MCF 10A (cell line): ENCODE results near the gene SLC46A1. TPM values are rescaled to one million over a fixed set of nuclear protein-coding genes. Genes with fewer than 3 reads are reported as not detected.

ENCODE experiments used
- BruUV-seq: library from RNA; stranded (reverse); fragments of 400-500 nt; replicated peaks from 2 replicates; lab custom pipeline; 2021; lab: Mats Ljungman, UMichigan
- CTCF ChIA-PET: fragments of 300-600 bp; sonication (Branson Sonifier 250); formaldehyde crosslinking; extraction: SDS; loops from one replicate; lab custom pipeline; 2021; ENCODE audit warnings: antibody characterized with exemption, inconsistent platforms; lab: Yijun Ruan, JAX
- POLR2A ChIA-PET: fragments of 300-600, 350-650 bp; sonication (Branson Sonifier 250); formaldehyde crosslinking; extraction: SDS; loops from one replicate; lab custom pipeline; 2020; ENCODE audit warnings: antibody characterized with exemption, inconsistent platforms; lab: Yijun Ruan, JAX
- DNase-seq: peaks from one replicate; pipeline ENCODE4 v3.0.0-alpha.2; 2018; ENCODE audit not compliant: unreplicated experiment
- H3K27ac Mint-ChIP-seq: one replicate; pipeline ENCODE4 v1.8.0; 2022; ENCODE audit warnings: mild to moderate bottlenecking, low read depth, mixed read lengths; ENCODE audit not compliant: unreplicated experiment
- H3K27me3 Mint-ChIP-seq: one replicate; pipeline ENCODE4 v1.8.0; 2022; ENCODE audit warnings: mixed read lengths; ENCODE audit not compliant: insufficient read depth, unreplicated experiment
- H3K36me3 Mint-ChIP-seq: one replicate; pipeline ENCODE4 v1.8.0; 2022; ENCODE audit warnings: mild to moderate bottlenecking, moderate library complexity, mixed read lengths; ENCODE audit not compliant: insufficient read depth, unreplicated experiment
- H3K4me1 Mint-ChIP-seq: one replicate; pipeline ENCODE4 v1.8.0; 2022; ENCODE audit warnings: mixed read lengths; ENCODE audit not compliant: insufficient read depth, unreplicated experiment
- H3K4me3 Mint-ChIP-seq: one replicate; pipeline ENCODE4 v1.8.0; 2022; ENCODE audit warnings: mild to moderate bottlenecking, moderate library complexity, mixed read lengths; ENCODE audit not compliant: unreplicated experiment
- H3K9me3 Mint-ChIP-seq: one replicate; pipeline ENCODE4 v1.8.0; 2022; ENCODE audit warnings: mixed read lengths; ENCODE audit not compliant: unreplicated experiment
- CTCF ChIP-seq: fragments of 200-600 bp; IDR thresholded peaks from one replicate; pipeline ENCODE4 v1.8.0; 2022; ENCODE audit warnings: antibody characterized with exemption, mild to moderate bottlenecking; ENCODE audit not compliant: unreplicated experiment
- intact Hi-C: fragments of 100-400 bp; cut with micrococcal nuclease; formaldehyde crosslinking; loops from 2 replicates; pipeline ENCODE4 v1.14.1; 2022
- total RNA-seq: library from RNA; stranded (reverse); gene quantifications from 2 replicates; pipeline ENCODE4 v1.2.3, GENCODE V29; 2022

The SLC46A1 gene
- total RNA-seq, 1 experiment from 2014 or later = 18.4 TPM

DNA sequence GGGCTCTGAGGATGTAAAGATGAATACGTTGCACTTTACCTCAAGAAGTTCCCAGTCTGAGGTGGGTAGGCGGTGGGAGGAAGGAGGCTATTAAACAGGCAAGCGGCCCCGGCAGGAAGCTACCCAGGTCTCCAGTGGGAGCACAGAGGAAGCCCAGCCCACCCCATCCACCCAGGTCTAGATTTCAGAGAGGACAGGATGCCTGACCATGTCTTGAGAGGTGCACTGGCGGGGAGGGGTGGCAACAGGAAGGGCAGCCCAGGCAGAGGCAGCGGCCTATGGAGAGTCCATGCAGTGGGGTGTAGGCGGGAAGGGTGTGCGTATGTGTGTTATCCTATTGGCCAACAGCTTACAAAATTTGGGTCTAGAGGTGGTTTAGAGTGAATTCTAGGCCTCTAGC, 20.6 kb downstream of the SLC46A1 start:
- Mint-ChIP-seq H3K27me3 (no peaks in the 10 kb centered on the region), H3K9me3 (no peaks in the 10 kb centered on the region), H3K4me3 (no peak overlapping the region), H3K4me1 (peaks cover 4% of the 10 kb centered on the region), H3K27ac (no peak overlapping the region), H3K36me3 (peaks cover 19% of the 10 kb centered on the region)
- intact Hi-C loops = no loop called here
- ChIA-PET CTCF (interaction anchor here (0.7 kb wide), 1 partner anchor 433 kb away, joined by 3 read pairs; no protein-coding TSS in a partner anchor), POLR2A (interaction anchor here (0.5 to 2.7 kb wide), 2 partner anchors 10 to 27 kb away, joined by 3 to 16 read pairs; no protein-coding TSS in a partner anchor)
- DNase-seq = no peak
- TF ChIP-seq CTCF = no peak
- BruUV-seq = no TSS peak

DNA sequence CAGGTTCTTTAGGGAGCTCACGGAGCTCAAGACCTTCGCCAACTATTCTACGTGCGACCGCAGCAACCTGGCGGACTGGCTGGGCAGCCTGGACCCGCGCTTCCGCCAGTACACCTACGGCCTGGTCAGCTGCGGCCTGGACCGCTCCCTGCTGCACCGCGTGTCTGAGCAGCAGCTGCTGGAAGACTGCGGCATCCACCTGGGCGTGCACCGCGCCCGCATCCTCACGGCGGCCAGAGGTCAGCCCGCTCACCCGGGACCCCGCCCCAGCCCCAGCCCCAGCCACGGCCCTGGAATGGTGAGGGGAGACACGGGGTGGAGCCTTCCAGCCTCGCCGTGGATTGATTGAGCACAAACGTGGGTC, 21.0 kb downstream of the SLC46A1 start:
- Mint-ChIP-seq H3K9me3 (no peaks in the 10 kb centered on the region), H3K4me1 (peaks cover 8% of the 10 kb centered on the region), H3K36me3 (peaks cover 16% of the 10 kb centered on the region), H3K4me3 (no peak overlapping the region), H3K27me3 (no peaks in the 10 kb centered on the region), H3K27ac (no peak overlapping the region)
- ChIA-PET POLR2A (interaction anchor here (0.5 to 2.7 kb wide), 2 partner anchors 11 to 27 kb away, joined by 3 to 16 read pairs; no protein-coding TSS in a partner anchor), CTCF (interaction anchor here (0.7 kb wide), 1 partner anchor 433 kb away, joined by 3 read pairs; no protein-coding TSS in a partner anchor)
- BruUV-seq = no TSS peak
- intact Hi-C loops = no loop called here
- TF ChIP-seq CTCF = no peak
- DNase-seq = no peak

DNA sequence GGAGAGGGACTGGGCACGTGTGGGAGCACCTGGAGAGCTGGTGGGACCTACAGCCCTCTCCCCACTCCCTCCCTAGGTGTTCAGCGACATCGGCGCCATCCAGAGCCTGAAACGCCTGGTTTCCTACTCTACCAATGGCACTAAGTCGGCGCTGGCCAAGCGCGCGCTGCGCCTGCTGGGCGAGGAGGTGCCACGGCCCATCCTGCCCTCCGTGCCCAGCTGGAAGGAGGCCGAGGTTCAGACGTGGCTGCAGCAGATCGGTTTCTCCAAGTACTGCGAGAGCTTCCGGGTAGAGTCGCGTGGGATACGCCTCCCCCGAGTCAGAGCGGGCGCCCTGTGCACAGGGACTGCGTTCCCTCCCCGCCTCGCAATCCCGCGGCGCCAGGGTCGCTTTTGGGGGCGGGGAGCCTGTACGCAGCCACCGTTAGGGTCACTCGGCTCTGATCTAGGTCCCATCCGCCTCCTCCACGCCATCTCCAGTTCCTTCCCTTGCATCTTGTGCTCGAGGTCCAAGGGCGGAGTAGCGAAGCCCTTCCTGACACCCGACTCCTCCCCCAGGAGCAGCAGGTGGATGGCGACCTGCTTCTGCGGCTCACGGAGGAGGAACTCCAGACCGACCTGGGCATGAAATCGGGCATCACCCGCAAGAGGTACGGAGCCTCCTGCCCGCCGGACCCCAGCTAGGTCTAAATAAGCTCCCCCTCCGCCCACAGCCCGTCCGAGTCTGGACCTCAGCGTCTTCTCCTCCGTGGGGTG, 21.6 kb downstream of the SLC46A1 start:
- Mint-ChIP-seq H3K27me3 (no peaks in the 10 kb centered on the region), H3K4me3 (no peak overlapping the region), H3K27ac (no peak overlapping the region), H3K36me3 (peaks cover 13% of the 10 kb centered on the region), H3K4me1 (peaks cover 13% of the 10 kb centered on the region), H3K9me3 (no peaks in the 10 kb centered on the region)
- no peak for DNase-seq
- POLR2A ChIA-PET = interaction anchor here (2.7 kb wide), 1 partner anchor 11 kb away, joined by 16 read pairs; no protein-coding TSS in a partner anchor
- CTCF ChIA-PET = interaction anchor here (0.7 kb wide), 1 partner anchor 14 kb away, joined by 3 read pairs; the partner anchor contains the start of gene VTN
- TF ChIP-seq CTCF = no peak
- intact Hi-C loops = no loop called here
- BruUV-seq = no TSS peak

GRCh38 chr17:28381141-28381825, 24.7 kb downstream of the SLC46A1 start:
- Mint-ChIP-seq H3K36me3 (peaks cover 13% of the 10 kb centered on the region), H3K27me3 (no peaks in the 10 kb centered on the region), H3K27ac (no peak overlapping the region), H3K9me3 (no peaks in the 10 kb centered on the region), H3K4me1 (peaks cover 13% of the 10 kb centered on the region), H3K4me3 (no peak overlapping the region)
- ChIA-PET POLR2A (interaction anchor here (0.7 to 3.4 kb wide), 14 partner anchors 12 to 217 kb away, joined by 3 to 40 read pairs (median 6); partner anchors contain the start of genes IFT20, POLDIP2, SLC46A1 and TNFAIP1), CTCF (interaction anchor here (0.6 to 3.2 kb wide), 4 partner anchors 17 to 141 kb away, joined by 3 to 11 read pairs (median 4); no protein-coding TSS in a partner anchor)
- intact Hi-C loops = no loop called here
- no TSS peak for BruUV-seq
- no peak for TF ChIP-seq CTCF
- no peak for DNase-seq
